Osteocyte (in vitro differentiated cells): ENCODE measurements around the gene BCL10. TPM values are rescaled to one million over a fixed set of nuclear protein-coding genes. Genes with fewer than 3 reads are reported as not detected.
"Not testable (repeated sequence)": the region's sequence is repeated elsewhere in the genome, so short reads cannot be mapped to it uniquely, and the experiment has no call there.

ENCODE experiments used
- DNase-seq: peaks from one replicate; pipeline ENCODE4 v3.0.0; 2021; ENCODE audit warnings: mixed read lengths; ENCODE audit not compliant: unreplicated experiment; ENCODE audit errors: extremely low spot score
- H3K27ac Mint-ChIP-seq: one replicate; pipeline ENCODE4 v1.8.0; 2021; ENCODE audit warnings: mild to moderate bottlenecking, mixed read lengths; ENCODE audit not compliant: unreplicated experiment
- H3K27me3 Mint-ChIP-seq: one replicate; pipeline ENCODE4 v1.8.0; 2021; ENCODE audit warnings: mixed read lengths; ENCODE audit not compliant: unreplicated experiment
- H3K36me3 Mint-ChIP-seq: one replicate; pipeline ENCODE4 v1.8.0; 2021; ENCODE audit warnings: mixed read lengths; ENCODE audit not compliant: unreplicated experiment
- H3K4me1 Mint-ChIP-seq: one replicate; pipeline ENCODE4 v1.8.0; 2021; ENCODE audit warnings: mixed read lengths; ENCODE audit not compliant: unreplicated experiment
- H3K4me3 Mint-ChIP-seq: one replicate; pipeline ENCODE4 v1.8.0; 2021; ENCODE audit warnings: mild to moderate bottlenecking, moderate library complexity, mixed read lengths; ENCODE audit not compliant: unreplicated experiment
- H3K9me3 Mint-ChIP-seq: one replicate; pipeline ENCODE4 v1.8.0; 2021; ENCODE audit warnings: mixed read lengths; ENCODE audit not compliant: unreplicated experiment
- total RNA-seq: library from RNA; stranded (reverse); gene quantifications from 2 replicates; pipeline ENCODE4 v1.2.1, GENCODE V29; 2021
- TF ChIP-seq, protein P1 (sequence below): fragments of 200-600 bp; sonication (generic); IDR thresholded peaks from 2 replicates; pipeline ENCODE4 v1.5.0; 2021; ENCODE audit warnings: antibody characterized with exemption, mild to moderate bottlenecking, moderate library complexity

Gene BCL10
- total RNA-seq, 1 donor from 2014 or later = 27.9 TPM

- Mint-ChIP-seq H3K4me3 (peak overlapping the region; percentile 97), H3K27me3 (no peaks in the 10 kb centered on the region), H3K4me1 (peaks cover 29% of the 10 kb centered on the region), H3K9me3 (peaks cover 5% of the 10 kb centered on the region), H3K27ac (peak overlapping the region; percentile 95), H3K36me3 (peaks cover 33% of the 10 kb centered on the region)
- DNase-seq = no peak
- TF ChIP-seq, protein P1, sequence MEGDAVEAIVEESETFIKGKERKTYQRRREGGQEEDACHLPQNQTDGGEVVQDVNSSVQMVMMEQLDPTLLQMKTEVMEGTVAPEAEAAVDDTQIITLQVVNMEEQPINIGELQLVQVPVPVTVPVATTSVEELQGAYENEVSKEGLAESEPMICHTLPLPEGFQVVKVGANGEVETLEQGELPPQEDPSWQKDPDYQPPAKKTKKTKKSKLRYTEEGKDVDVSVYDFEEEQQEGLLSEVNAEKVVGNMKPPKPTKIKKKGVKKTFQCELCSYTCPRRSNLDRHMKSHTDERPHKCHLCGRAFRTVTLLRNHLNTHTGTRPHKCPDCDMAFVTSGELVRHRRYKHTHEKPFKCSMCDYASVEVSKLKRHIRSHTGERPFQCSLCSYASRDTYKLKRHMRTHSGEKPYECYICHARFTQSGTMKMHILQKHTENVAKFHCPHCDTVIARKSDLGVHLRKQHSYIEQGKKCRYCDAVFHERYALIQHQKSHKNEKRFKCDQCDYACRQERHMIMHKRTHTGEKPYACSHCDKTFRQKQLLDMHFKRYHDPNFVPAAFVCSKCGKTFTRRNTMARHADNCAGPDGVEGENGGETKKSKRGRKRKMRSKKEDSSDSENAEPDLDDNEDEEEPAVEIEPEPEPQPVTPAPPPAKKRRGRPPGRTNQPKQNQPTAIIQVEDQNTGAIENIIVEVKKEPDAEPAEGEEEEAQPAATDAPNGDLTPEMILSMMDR = peak; percentile 14
Observed at GRCh38 chr1:85258536-85259117, 17.8 kb downstream of the BCL10 start.

DNA sequence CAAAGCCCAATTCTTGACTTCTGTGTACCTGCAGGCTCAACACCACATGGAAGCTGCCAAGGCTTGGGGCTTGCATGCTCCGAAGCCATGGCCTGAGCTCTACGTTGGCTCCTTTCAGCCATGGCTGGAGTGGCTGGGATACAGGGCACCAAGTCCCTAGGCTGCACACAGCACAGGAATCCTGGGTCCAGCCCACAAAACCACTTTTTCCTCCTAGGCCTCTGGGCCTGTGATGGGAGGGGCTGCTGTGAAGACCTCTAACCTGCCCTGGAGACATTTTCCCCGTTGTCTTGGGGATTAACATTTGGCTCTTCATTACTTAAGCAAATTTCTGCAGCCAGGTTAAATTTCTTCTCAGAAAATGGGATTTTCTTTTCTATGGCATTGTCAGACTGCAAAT lies 27.4 kb downstream of the BCL10 start:
- peaks cover 22% of the 10 kb centered on the region for H3K36me3 Mint-ChIP-seq
- H3K9me3 Mint-ChIP-seq, H3K27ac Mint-ChIP-seq, H3K27me3 Mint-ChIP-seq, DNase-seq, H3K4me3 Mint-ChIP-seq: not testable (repeated sequence)
- peaks cover 11% of the 10 kb centered on the region for H3K4me1 Mint-ChIP-seq

GRCh38 chr1:85245891-85246290 lies 30.5 kb downstream of the BCL10 start:
- H3K4me3 Mint-ChIP-seq = no peak overlapping the region
- peaks cover 7% of the 10 kb centered on the region for H3K36me3 Mint-ChIP-seq
- no peak overlapping the region for H3K27ac Mint-ChIP-seq
- no peak for DNase-seq
- peaks cover 4% of the 10 kb centered on the region for H3K9me3 Mint-ChIP-seq
- peaks cover 23% of the 10 kb centered on the region for H3K4me1 Mint-ChIP-seq
- TF ChIP-seq, protein P1 = no peak
- no peaks in the 10 kb centered on the region for H3K27me3 Mint-ChIP-seq

GRCh38 chr1:85245456-85245855 lies 31.0 kb downstream of the BCL10 start:
- TF ChIP-seq, protein P1 = no peak
- Mint-ChIP-seq H3K9me3 (peaks cover 4% of the 10 kb centered on the region), H3K4me1 (peaks cover 27% of the 10 kb centered on the region), H3K27ac (no peak overlapping the region), H3K36me3 (peaks cover 2% of the 10 kb centered on the region), H3K27me3 (no peaks in the 10 kb centered on the region), H3K4me3 (no peak overlapping the region)
- DNase-seq = no peak

GRCh38 chr1:85244271-85245061 lies 32.0 kb downstream of the BCL10 start:
- Mint-ChIP-seq H3K4me1 (peaks cover 36% of the 10 kb centered on the region), H3K36me3 (no peaks in the 10 kb centered on the region), H3K27ac (peak overlapping the region; percentile 64), H3K27me3 (no peaks in the 10 kb centered on the region), H3K4me3 (no peak overlapping the region), H3K9me3 (peaks cover 3% of the 10 kb centered on the region)
- TF ChIP-seq, protein P1 = no peak
- DNase-seq = no peak
